ENCODE measurements around the gene R3HDM2.

DNA sequence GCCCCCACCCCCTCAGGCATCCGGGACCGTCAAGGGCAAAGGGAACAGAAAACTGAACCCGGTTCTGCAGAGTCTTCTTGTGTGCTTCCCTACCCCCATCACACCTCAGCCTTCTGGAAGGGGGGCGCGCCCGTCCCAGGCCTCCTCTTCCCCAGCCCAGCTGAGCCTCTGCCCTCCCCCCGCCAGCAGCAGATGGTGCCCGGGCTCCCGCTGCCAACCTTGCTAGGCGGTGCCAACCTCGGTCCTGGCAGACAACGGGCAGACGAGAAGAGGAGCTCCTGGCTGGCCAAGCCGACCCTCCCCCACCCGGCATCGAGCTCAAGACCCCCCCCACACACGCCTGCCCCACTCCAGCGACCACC lies 188.5 kb downstream of the R3HDM2 start:
- TF ChIP-seq GATA2 (IDR thresholded peaks at IDR 0.05; ENCODE audit: low read depth, low read length), result no peak
- TF ChIP-seq GATA3 (IDR thresholded peaks at IDR 0.05; ENCODE audit: low read depth, low read length), result no peak

Data from SH-SY5Y (cell line).